HEK293 (cell line): ENCODE results near the gene UPP2.

ENCODE experiments used
- CTCF ChIP-seq: fragments of 450-650 bp; formaldehyde crosslinking; IDR thresholded peaks from 2 replicates; pipeline ENCODE4 v1.5.1; 2016; ENCODE audit warnings: missing biosample characterization, missing genetic modification characterization
- HOXA7 ChIP-seq: sonication (generic); formaldehyde crosslinking; IDR thresholded peaks from 2 replicates; pipeline ENCODE4 v1.8.1; 2022; ENCODE audit warnings: missing genetic modification reagents, borderline replicate concordance
- ZNF302 ChIP-seq: fragments of 450-650 bp; formaldehyde crosslinking; IDR thresholded peaks from 2 replicates; pipeline ENCODE4 v1.5.1; 2016; ENCODE audit warnings: missing biosample characterization, missing genetic modification characterization, low read depth
- ZSCAN30 ChIP-seq: fragments of 450-650 bp; IDR thresholded peaks from 2 replicates; pipeline ENCODE4 v1.5.1; 2018; ENCODE audit warnings: missing biosample characterization, mild to moderate bottlenecking, missing genetic modification characterization, moderate library complexity

- TF ChIP-seq CTCF (no peak), ZNF302 (tag by site-specific recombination) (no peak), ZSCAN30 (no peak), HOXA7 (CRISPR knock-in tag) (no peak)
Observed at GRCh38 chr2:158178646-158179045, 77.0 kb downstream of the UPP2 start.
